NCI-H1105 (cell line): Measurements from ENCODE around the gene DRC7.

Experiments
- DNase-seq: peaks from one replicate; lab custom pipeline; 2025; lab: John Stamatoyannopoulos, UW

Gene DRC7

GRCh38 chr16:57677622-57678369, 16.8 kb upstream of the DRC7 start:
- no peak for DNase-seq

GRCh38 chr16:57679016-57679415, 15.6 kb upstream of the DRC7 start:
- DNase-seq: no peak

GRCh38 chr16:57679767-57680482, 14.7 kb upstream of the DRC7 start:
- no peak for DNase-seq

GRCh38 chr16:57680842-57681375, 13.7 kb upstream of the DRC7 start:
- no peak for DNase-seq

GRCh38 chr16:57681950-57682728, 12.5 kb upstream of the DRC7 start:
- DNase-seq: no peak

GRCh38 chr16:57682809-57683635, 11.6 kb upstream of the DRC7 start:
- DNase-seq: no peak

GRCh38 chr16:57683636-57684545, 10.7 kb upstream of the DRC7 start:
- no peak for DNase-seq

- no peak for DNase-seq
Observed at GRCh38 chr16:57684626-57685358, 9.8 kb upstream of the DRC7 start.

GRCh38 chr16:57685633-57686032, 9.0 kb upstream of the DRC7 start:
- DNase-seq: no peak

- no peak for DNase-seq
Observed at GRCh38 chr16:57686577-57686976, 8.0 kb upstream of the DRC7 start.

GRCh38 chr16:57687363-57687929, 7.2 kb upstream of the DRC7 start:
- DNase-seq: no peak

GRCh38 chr16:57688487-57688986, 6.1 kb upstream of the DRC7 start:
- DNase-seq: no peak

- no peak for DNase-seq
Observed at GRCh38 chr16:57688987-57689761, 5.4 kb upstream of the DRC7 start.

- DNase-seq: no peak
Observed at GRCh38 chr16:57689762-57690558, 4.6 kb upstream of the DRC7 start.

- DNase-seq: no peak
Observed at GRCh38 chr16:57690782-57691471, 3.7 kb upstream of the DRC7 start.

- DNase-seq: no peak
Observed at GRCh38 chr16:57692636-57693035, 2.0 kb upstream of the DRC7 start.

- DNase-seq: no peak
Observed at GRCh38 chr16:57693550-57693949, 1.1 kb upstream of the DRC7 start.
